Stomach (tissue), 4 donors: ENCODE measurements around the gene SLC8A3.

ENCODE experiments used
- EP300 ChIP-seq: sonication (generic); formaldehyde crosslinking; IDR thresholded peaks from one replicate; pipeline ENCODE4 v1.6.1; 2017; ENCODE audit warnings: antibody characterized with exemption
- POLR2A ChIP-seq, 4 donors: fragments of 450-650 bp; IDR thresholded peaks; one replicate each; pipeline ENCODE4 v1.6.1; 2016; ENCODE audit warnings: antibody characterized with exemption in 4 of 4, control low read depth in 2 of 4, mild to moderate bottlenecking in 1 of 4, moderate library complexity in 1 of 4
- POLR2AphosphoS5 ChIP-seq, 3 donors: sonication (generic); formaldehyde crosslinking; IDR thresholded peaks; one replicate each; pipeline ENCODE4 v1.6.1; 2016; ENCODE audit warnings: antibody characterized with exemption in 3 of 3
- TF ChIP-seq, protein P1 (sequence below), 7 experiments: fragments of 450-650 bp in 4 of 7; fragments of 200-600 bp in 3 of 7; sonication (generic) in 3 of 7; IDR thresholded peaks; one replicate each; pipeline ENCODE4 v1.5.1; 2016 to 2019; ENCODE audit warnings: antibody characterized with exemption in 7 of 7, control low read depth in 2 of 7, mild to moderate bottlenecking in 1 of 7

DNA sequence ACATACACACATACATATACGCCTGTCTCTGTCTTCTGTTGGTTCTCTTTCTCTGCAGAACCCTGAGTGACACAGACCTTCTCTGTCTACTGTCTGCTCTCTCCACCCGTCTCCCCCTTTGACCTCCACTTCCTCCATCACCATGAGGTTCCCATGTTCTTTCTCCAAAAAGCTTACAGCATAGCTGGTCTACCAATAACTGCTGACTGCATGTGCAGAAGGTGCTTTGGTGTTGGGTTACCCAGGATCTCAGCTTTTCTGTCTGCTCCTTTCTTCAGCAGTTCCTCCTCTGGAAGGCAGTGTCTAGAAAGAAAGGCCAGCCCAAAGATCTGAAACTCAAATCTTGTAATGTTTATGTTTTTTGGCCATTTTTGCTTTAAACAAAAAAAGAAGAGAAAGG is 184.0 kb downstream of the SLC8A3 start:
- TF ChIP-seq EP300 (no peak), POLR2A (IDR thresholded peaks at IDR 0.05) (no peak), POLR2AphosphoS5 (IDR thresholded peaks at IDR 0.05) (no peak)
- TF ChIP-seq, protein P1, sequence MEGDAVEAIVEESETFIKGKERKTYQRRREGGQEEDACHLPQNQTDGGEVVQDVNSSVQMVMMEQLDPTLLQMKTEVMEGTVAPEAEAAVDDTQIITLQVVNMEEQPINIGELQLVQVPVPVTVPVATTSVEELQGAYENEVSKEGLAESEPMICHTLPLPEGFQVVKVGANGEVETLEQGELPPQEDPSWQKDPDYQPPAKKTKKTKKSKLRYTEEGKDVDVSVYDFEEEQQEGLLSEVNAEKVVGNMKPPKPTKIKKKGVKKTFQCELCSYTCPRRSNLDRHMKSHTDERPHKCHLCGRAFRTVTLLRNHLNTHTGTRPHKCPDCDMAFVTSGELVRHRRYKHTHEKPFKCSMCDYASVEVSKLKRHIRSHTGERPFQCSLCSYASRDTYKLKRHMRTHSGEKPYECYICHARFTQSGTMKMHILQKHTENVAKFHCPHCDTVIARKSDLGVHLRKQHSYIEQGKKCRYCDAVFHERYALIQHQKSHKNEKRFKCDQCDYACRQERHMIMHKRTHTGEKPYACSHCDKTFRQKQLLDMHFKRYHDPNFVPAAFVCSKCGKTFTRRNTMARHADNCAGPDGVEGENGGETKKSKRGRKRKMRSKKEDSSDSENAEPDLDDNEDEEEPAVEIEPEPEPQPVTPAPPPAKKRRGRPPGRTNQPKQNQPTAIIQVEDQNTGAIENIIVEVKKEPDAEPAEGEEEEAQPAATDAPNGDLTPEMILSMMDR (IDR thresholded peaks at IDR 0.05): no peak
